ENCODE results near the gene NEAT1.
"Not testable (repeated sequence)": the region's sequence is repeated elsewhere in the genome, so short reads cannot be mapped to it uniquely, and the experiment has no call there.

NEAT1 gene

GRCh38 chr11:65401073-65401802 is 21.4 kb upstream of the NEAT1 start:
- Histone ChIP-seq H3K9ac (ENCODE audit: low read depth, low read length) (no peak overlapping the region), H3K4me1 (ENCODE audit: control insufficient read depth, insufficient read depth, low read length) (no peaks in the 10 kb centered on the region), H3K9me3 (ENCODE audit: control insufficient read depth, insufficient read depth, low read length) (no peaks in the 10 kb centered on the region), H3K36me3 (ENCODE audit: control insufficient read depth, insufficient read depth, low read length) (peaks cover 40% of the 10 kb centered on the region), H3K4me3 (ENCODE audit: low read depth, low read length) (no peak overlapping the region), H3K27me3 (ENCODE audit: control insufficient read depth, insufficient read depth, low read length) (no peaks in the 10 kb centered on the region)

- no peaks in the 10 kb centered on the region for H3K4me1 ChIP-seq (ENCODE audit: control insufficient read depth, insufficient read depth, low read length)
- H3K27me3 ChIP-seq (ENCODE audit: control insufficient read depth, insufficient read depth, low read length), result no peaks in the 10 kb centered on the region
- peaks cover 38% of the 10 kb centered on the region for H3K36me3 ChIP-seq (ENCODE audit: control insufficient read depth, insufficient read depth, low read length)
- H3K9me3 ChIP-seq (ENCODE audit: control insufficient read depth, insufficient read depth, low read length), result no peaks in the 10 kb centered on the region
- no peak overlapping the region for H3K4me3 ChIP-seq (ENCODE audit: low read depth, low read length)
- no peak overlapping the region for H3K9ac ChIP-seq (ENCODE audit: low read depth, low read length)
These were observed 20.8 kb upstream of the NEAT1 start for GRCh38 chr11:65401803-65402248.

DNA sequence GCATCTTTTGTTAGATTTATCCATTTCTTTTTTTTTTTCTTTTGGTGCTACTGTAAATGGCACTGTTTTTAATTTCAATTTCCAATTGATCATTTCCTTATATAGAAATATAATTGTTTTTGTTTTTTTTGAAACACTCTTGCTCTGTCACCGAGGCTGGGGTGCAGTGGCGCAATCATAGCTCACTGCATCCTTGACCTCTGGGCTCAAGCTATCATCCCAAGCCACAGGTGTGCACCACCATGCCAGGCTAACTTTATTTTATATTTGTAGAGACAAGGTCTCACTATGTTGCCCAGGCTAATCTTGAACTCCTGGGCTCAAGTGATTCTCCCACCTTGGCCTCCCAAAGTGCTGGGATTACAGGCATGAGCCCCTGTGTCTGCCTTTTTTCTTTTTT is 19.8 kb upstream of the NEAT1 start:
- Histone ChIP-seq H3K27me3 (ENCODE audit: control insufficient read depth, insufficient read depth, low read length) (no peaks in the 10 kb centered on the region), H3K4me1 (ENCODE audit: control insufficient read depth, insufficient read depth, low read length) (no peaks in the 10 kb centered on the region), H3K4me3 (ENCODE audit: low read depth, low read length) (no peak overlapping the region), H3K36me3 (ENCODE audit: control insufficient read depth, insufficient read depth, low read length) (peaks cover 31% of the 10 kb centered on the region), H3K9me3 (ENCODE audit: control insufficient read depth, insufficient read depth, low read length) (no peaks in the 10 kb centered on the region), H3K9ac (ENCODE audit: low read depth, low read length) (no peak overlapping the region)

DNA sequence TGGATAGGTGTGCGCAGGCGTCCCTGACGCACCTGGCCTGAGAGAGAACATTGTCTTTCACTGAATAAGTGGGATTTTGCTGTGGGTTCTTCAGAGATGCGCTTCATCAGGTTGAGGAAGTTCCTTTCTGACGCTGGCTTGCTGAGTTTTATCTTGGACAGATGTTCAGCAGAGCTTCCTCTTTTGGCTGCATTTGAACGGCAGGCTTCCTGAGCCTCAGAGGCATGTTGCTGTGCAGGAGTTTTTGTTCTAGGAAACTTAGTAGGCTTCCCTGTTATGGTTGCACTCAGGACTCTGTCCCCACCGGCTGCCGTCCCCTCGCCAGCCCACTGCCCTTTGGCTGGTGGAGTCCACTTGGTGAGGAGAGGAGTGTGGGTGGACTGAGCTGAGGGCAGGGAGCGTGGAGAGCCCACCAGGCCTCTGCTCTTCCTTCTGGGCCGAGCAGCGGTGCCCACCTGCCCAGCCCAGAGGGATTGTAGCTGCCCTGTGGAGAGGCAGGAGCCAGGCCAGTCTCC is 18.9 kb upstream of the NEAT1 start:
- Histone ChIP-seq H3K4me1 (ENCODE audit: control insufficient read depth, insufficient read depth, low read length) (no peaks in the 10 kb centered on the region), H3K27me3 (ENCODE audit: control insufficient read depth, insufficient read depth, low read length) (no peaks in the 10 kb centered on the region), H3K36me3 (ENCODE audit: control insufficient read depth, insufficient read depth, low read length) (peaks cover 25% of the 10 kb centered on the region), H3K4me3 (ENCODE audit: low read depth, low read length) (no peak overlapping the region), H3K9me3 (ENCODE audit: control insufficient read depth, insufficient read depth, low read length) (no peaks in the 10 kb centered on the region), H3K9ac (ENCODE audit: low read depth, low read length) (no peak overlapping the region)

DNA sequence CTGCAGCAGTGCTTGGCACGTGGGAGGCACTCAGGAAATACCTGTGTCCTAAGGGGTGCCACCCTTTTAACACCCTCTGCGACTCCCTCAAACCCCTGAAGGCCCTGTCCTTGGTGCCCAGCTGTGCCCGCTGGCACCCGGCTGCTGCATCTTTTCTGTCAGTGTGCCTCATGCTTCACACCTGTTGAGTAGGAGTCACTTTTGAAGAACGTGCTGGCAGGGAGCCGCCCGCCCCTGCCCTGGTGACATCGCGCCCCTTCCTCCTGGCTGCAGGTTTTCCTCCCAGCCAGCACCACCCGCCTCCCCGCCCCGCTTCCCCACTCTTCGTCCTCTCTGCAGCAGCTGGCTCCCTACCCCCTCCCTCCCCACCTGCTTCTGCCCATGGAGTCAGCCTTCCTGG is 18.4 kb upstream of the NEAT1 start:
- no peaks in the 10 kb centered on the region for H3K9me3 ChIP-seq (ENCODE audit: control insufficient read depth, insufficient read depth, low read length)
- H3K36me3 ChIP-seq (ENCODE audit: control insufficient read depth, insufficient read depth, low read length), result peaks cover 26% of the 10 kb centered on the region
- no peaks in the 10 kb centered on the region for H3K4me1 ChIP-seq (ENCODE audit: control insufficient read depth, insufficient read depth, low read length)
- H3K27me3 ChIP-seq (ENCODE audit: control insufficient read depth, insufficient read depth, low read length), result no peaks in the 10 kb centered on the region
- no peak overlapping the region for H3K4me3 ChIP-seq (ENCODE audit: low read depth, low read length)
- H3K9ac ChIP-seq (ENCODE audit: low read depth, low read length), result no peak overlapping the region

DNA sequence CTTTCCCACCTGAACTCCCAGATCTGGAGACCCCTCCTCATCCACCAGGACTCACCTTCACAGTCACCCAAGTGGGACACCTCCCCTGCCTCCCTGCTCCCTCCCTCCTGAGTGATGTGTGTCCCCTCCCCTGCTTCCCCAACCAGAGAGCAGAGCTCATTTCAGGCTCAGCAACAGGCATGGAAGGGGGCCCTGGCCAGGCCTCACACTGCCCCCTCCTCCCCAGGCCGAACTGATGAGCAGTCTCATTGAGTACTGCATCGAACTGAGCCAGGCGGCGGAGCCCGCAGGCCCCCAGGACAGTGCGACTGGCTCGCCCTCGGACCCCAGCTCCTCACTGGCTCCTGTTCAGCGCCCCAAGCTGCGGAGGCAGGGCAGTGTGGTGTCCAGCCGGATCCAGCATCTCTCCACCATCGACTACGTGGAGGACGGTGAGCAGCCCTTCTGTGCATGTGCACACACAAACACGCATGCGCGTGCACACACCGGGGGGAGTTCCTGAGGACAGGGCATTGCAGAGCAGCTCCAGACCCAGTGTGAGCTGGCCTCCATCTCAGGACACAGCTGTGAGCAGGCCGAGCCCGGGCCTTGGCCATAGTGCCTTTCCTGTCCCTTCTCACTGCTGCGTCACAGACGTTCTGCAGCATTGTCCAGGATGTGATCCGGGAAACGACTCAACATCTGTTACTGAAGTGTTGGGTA is 17.8 kb upstream of the NEAT1 start:
- no peak overlapping the region for H3K4me3 ChIP-seq (ENCODE audit: low read depth, low read length)
- H3K9me3 ChIP-seq (ENCODE audit: control insufficient read depth, insufficient read depth, low read length), result no peaks in the 10 kb centered on the region
- H3K27me3 ChIP-seq (ENCODE audit: control insufficient read depth, insufficient read depth, low read length), result no peaks in the 10 kb centered on the region
- no peaks in the 10 kb centered on the region for H3K4me1 ChIP-seq (ENCODE audit: control insufficient read depth, insufficient read depth, low read length)
- peaks cover 29% of the 10 kb centered on the region for H3K36me3 ChIP-seq (ENCODE audit: control insufficient read depth, insufficient read depth, low read length)
- no peak overlapping the region for H3K9ac ChIP-seq (ENCODE audit: low read depth, low read length)

DNA sequence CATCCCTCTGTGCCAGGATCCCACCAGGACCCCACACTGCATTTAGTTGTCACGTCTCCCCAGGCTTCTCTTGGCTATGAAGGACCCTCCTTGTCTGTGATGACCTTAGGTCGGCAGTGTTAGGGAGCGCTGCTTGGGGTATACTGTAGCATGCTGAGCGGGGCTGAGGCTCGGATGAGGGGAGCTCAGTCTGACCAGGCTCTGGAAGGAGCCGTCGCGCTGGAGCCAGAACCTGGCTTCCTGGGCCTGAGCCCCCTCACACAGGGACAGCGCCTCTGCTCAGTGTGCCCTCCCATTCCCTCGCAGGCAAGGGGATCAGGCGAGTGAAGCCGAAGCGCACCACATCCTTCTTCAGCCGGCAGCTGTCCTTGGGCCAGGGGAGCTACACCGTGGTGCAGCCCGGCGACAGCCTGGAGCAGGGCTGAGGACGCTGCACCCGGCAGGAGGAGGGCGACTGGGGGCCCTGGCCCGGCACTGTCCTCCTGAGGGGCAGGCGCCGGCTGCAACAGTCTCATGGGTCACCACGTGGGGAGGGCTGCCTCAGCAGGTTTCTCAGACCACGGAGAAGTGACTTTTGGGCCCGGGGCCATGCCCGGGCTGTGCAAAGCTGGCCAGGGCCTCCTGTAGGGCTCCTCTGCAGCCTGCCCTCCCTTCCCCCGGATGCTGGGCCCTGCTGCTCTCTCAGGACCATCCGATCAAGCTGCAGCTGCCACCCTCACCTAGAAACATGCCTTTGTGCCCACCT is 11.5 kb upstream of the NEAT1 start:
- no peak overlapping the region for H3K4me3 ChIP-seq (ENCODE audit: low read depth, low read length)
- H3K4me1 ChIP-seq (ENCODE audit: control insufficient read depth, insufficient read depth, low read length), result peaks cover 5% of the 10 kb centered on the region
- H3K27me3 ChIP-seq (ENCODE audit: control insufficient read depth, insufficient read depth, low read length), result no peaks in the 10 kb centered on the region
- peaks cover 15% of the 10 kb centered on the region for H3K36me3 ChIP-seq (ENCODE audit: control insufficient read depth, insufficient read depth, low read length)
- no peaks in the 10 kb centered on the region for H3K9me3 ChIP-seq (ENCODE audit: control insufficient read depth, insufficient read depth, low read length)
- H3K9ac ChIP-seq (ENCODE audit: low read depth, low read length), result no peak overlapping the region

GRCh38 chr11:65411681-65412070 is 10.9 kb upstream of the NEAT1 start:
- Histone ChIP-seq H3K27me3 (ENCODE audit: control insufficient read depth, insufficient read depth, low read length) (no peaks in the 10 kb centered on the region), H3K4me1 (ENCODE audit: control insufficient read depth, insufficient read depth, low read length) (peaks cover 7% of the 10 kb centered on the region), H3K4me3 (ENCODE audit: low read depth, low read length) (no peak overlapping the region), H3K9me3 (ENCODE audit: control insufficient read depth, insufficient read depth, low read length) (no peaks in the 10 kb centered on the region), H3K36me3 (ENCODE audit: control insufficient read depth, insufficient read depth, low read length) (peaks cover 15% of the 10 kb centered on the region), H3K9ac (ENCODE audit: low read depth, low read length) (no peak overlapping the region)

DNA sequence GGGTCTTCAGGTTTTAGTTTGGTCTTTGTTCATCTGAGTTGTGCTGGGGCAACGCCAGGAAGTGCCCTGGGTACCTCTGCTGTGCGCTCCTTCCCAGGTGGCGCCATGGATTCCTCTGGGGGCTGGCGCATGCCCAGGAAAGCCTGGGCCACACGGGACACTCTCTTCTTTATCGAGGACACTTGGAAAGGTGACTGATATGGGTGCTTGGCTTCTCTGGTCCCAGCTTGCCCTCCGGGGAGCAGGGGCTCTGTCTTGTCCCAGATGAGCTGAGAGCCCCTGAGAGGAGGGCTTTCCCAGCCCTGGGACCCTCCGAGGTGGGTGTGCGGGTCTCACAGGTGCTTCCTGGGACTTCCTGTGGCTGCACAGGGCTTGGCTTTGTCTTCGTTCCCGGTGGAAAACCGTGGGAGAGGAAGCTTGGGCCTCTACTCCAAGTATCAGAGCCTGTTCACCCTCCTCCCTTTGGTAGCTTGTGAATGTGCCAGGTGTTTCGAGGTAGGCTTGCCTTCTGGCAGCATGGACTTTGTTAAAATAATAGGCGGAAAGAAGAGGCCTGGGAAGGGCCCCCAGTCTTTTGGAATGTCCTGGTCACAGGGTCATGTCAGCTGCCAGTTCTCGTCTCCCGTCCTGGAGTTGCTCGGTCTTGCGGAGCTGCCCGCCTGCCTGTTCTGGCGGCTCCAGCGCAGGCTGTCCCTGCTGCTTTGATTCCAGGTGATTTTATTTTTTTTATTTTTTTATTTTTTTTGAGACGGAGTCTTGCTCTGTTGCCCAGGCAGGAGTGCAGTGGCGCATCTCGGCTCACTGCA is 10.1 kb upstream of the NEAT1 start:
- Histone ChIP-seq H3K9ac (ENCODE audit: low read depth, low read length) (no peak overlapping the region), H3K4me3 (ENCODE audit: low read depth, low read length) (no peak overlapping the region), H3K4me1 (ENCODE audit: control insufficient read depth, insufficient read depth, low read length) (peaks cover 13% of the 10 kb centered on the region), H3K9me3 (ENCODE audit: control insufficient read depth, insufficient read depth, low read length) (no peaks in the 10 kb centered on the region), H3K27me3 (ENCODE audit: control insufficient read depth, insufficient read depth, low read length) (no peaks in the 10 kb centered on the region), H3K36me3 (ENCODE audit: control insufficient read depth, insufficient read depth, low read length) (peaks cover 15% of the 10 kb centered on the region)

DNA sequence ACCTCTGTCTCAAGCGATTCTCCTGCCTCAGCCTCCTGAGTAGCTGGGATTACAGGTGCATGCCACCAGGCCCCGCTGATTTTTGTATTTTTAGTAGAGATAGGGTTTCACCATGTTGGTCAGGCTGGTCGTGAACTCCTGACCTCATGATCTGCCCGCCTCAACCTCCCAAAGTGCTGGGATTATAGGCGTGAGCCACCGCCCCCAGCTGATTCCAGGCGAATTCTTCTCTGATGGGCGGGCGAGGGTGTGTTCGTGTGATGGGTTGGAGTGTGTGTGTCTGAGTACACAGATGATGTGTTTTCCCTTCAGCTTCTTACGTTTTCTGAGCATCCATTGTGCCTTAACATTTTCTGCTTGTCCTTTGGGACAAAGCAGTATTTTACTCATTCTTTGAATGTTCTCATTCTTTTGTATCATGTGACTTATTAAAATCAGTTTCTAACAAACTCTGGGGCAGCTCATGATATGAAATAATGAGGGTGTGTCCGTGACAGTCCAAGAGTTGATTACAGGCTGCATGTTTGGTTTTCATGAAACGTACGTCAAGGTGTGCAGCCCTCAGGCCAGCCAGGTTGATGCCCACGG is 9.4 kb upstream of the NEAT1 start:
- not testable (repeated sequence) for H3K9me3 ChIP-seq (ENCODE audit: control insufficient read depth, insufficient read depth, low read length); H3K27me3 ChIP-seq (ENCODE audit: control insufficient read depth, insufficient read depth, low read length); H3K4me3 ChIP-seq (ENCODE audit: low read depth, low read length); H3K9ac ChIP-seq (ENCODE audit: low read depth, low read length)
- peaks cover 13% of the 10 kb centered on the region for H3K4me1 ChIP-seq (ENCODE audit: control insufficient read depth, insufficient read depth, low read length)
- peaks cover 15% of the 10 kb centered on the region for H3K36me3 ChIP-seq (ENCODE audit: control insufficient read depth, insufficient read depth, low read length)

Data from iPS-15b (cell line).